ENCODE results near the gene PLCL1. TPM values are rescaled to one million over a fixed set of nuclear protein-coding genes. Genes with fewer than 3 reads are reported as not detected.

The PLCL1 gene
- total and polyA plus RNA-seq, 10 of the 15 experiments (the other 5 are each of a cell fraction or from before 2014, with no cell fraction given) = 0.03 to 1.5 (median 0.22) TPM

DNA sequence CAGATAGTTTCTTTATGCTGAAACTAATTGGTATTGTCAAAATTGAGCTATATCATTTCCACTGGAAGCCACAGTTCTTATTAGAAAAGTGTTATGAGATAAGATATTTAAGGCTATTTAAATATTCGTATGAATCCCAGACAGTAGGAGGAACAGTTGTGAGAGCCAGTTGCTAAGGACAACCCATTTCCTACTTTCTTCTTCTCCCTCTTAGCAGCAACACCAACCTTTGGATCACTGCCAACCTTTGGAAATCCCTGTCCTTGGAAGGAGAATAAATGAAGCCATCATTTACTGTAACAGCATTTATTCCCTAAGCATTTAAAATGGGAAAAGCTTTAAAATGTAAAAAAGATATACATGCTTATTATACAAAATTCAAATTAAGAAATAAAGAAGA, 85.8 kb downstream of the PLCL1 start (continued):
- no peak for TF ChIP-seq HSF1 (IDR thresholded peaks at IDR 0.05; ENCODE audit: low read depth, low read length)
- no peak for TF ChIP-seq HDAC2 (IDR thresholded peaks at IDR 0.05)
- no peak for TF ChIP-seq SREBF2 (IDR thresholded peaks at IDR 0.05; ENCODE audit: low read length)
- no peak for TF ChIP-seq POLR2AphosphoS2 (IDR thresholded peaks at IDR 0.05; ENCODE audit: low read depth, low read length)
- TF ChIP-seq, protein P1, sequence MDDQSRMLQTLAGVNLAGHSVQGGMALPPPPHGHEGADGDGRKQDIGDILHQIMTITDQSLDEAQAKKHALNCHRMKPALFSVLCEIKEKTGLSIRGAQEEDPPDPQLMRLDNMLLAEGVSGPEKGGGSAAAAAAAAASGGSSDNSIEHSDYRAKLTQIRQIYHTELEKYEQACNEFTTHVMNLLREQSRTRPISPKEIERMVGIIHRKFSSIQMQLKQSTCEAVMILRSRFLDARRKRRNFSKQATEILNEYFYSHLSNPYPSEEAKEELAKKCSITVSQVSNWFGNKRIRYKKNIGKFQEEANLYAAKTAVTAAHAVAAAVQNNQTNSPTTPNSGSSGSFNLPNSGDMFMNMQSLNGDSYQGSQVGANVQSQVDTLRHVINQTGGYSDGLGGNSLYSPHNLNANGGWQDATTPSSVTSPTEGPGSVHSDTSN (IDR thresholded peaks at IDR 0.05; ENCODE audit: insufficient replicate concordance, low read depth, low read length) = no peak
- no peak for TF ChIP-seq BHLHE40 (IDR thresholded peaks at IDR 0.05; ENCODE audit: borderline replicate concordance in 1 of 2, low read depth in 2 of 2, low read length in 1 of 2)
- no peak for TF ChIP-seq JUNB (IDR thresholded peaks at IDR 0.05)

DNA sequence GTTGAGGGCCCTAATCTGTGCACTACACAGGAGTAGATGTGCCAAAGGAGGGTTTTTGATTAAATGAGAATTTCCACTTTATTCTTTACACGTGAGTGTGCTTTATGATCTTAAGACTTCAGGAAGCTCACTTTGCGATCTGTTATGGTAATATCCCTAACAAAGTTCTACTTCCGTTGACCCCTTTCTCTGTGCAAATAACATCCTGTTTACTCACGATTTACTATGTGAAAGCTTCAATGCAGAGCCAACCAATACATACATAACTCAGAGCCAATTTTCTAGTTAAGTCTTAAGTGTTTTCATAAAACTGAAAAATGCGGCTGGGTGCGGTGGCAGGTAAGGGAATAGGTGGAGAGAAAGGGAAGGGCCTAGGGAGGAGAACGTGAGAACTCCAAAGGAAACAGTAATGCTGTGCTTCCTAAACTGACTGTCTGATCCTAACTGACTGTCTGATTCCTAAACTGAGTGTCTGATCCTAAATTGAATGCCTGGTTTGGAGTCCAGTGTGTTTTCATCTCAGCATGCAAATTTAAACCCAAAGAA, 87.6 kb downstream of the PLCL1 start:
- WGBS (ENCODE audit: insufficient coverage, insufficient replicate concordance, low lambda C conversion rate, missing lambda C conversion rate) = 84% methylated on average over 7 of the region's 7 CpGs
- no peak for DNase-seq (ENCODE audit: low read depth, low spot score)
- no peaks in the 10 kb centered on the region for H3K9me3 ChIP-seq (replicated peaks; ENCODE audit: control insufficient read depth, insufficient read depth, low read length)
- no peaks in the 10 kb centered on the region for H3K27me3 ChIP-seq (replicated peaks in 1 of 2; ENCODE audit: control insufficient read depth in 2 of 2, insufficient read depth in 2 of 2, low read length in 1 of 2)
- no peaks in the 10 kb centered on the region for H3K36me3 ChIP-seq (ENCODE audit: control insufficient read depth in 2 of 2, insufficient read depth in 2 of 2, low read length in 1 of 2)
- H3K4me2 ChIP-seq (ENCODE audit: control insufficient read depth, insufficient read depth) = no peak overlapping the region
- H3K9ac ChIP-seq (ENCODE audit: control insufficient read depth, insufficient read depth, low read length) = no peak overlapping the region
- no peak for ATAC-seq
- no TSS peak for BruUV-seq (replicated peaks)
- H4K20me1 ChIP-seq (ENCODE audit: control insufficient read depth, insufficient read depth) = no peaks in the 10 kb centered on the region
- H3K4me1 ChIP-seq (ENCODE audit: control insufficient read depth, insufficient read depth, low read length) = peaks cover 4% of the 10 kb centered on the region
- no peak overlapping the region for H3K4me3 ChIP-seq
- H3K79me2 ChIP-seq (ENCODE audit: control insufficient read depth, insufficient read depth, low read length) = no peaks in the 10 kb centered on the region
- intact Hi-C loops (cut with micrococcal nuclease; ENCODE audit: unreplicated experiment) (no loop called here), in situ Hi-C loops (cut with MboI) (no loop called here)
- CTCF ChIA-PET = interaction anchor here (0.8 to 1.4 kb wide), 4 partner anchors 9 to 172 kb away, joined by 3 to 4 read pairs (median 4); no protein-coding TSS in a partner anchor
- SMC1A ChIA-PET (ENCODE audit: uncharacterized antibody, unreplicated experiment) = interaction anchor here (0.6 to 3.3 kb wide), 5 partner anchors 12 to 206 kb away, joined by 3 to 18 read pairs (median 3); no protein-coding TSS in a partner anchor
- no peak overlapping the region for H3K27ac ChIP-seq (ENCODE audit: control insufficient read depth, insufficient read depth)
- no peak overlapping the region for H2AFZ ChIP-seq (ENCODE audit: control insufficient read depth, low read depth, low read length)
- FAIRE-seq = no peak
- POLR2A ChIA-PET = interaction anchor here (0.7 to 1.0 kb wide), 2 partner anchors 34 to 69 kb away, joined by 3 read pairs; no protein-coding TSS in a partner anchor
- RAD21 ChIA-PET (ENCODE audit: unreplicated experiment) = interaction anchor here (0.6 kb wide), 1 partner anchor 113 kb away, joined by 3 read pairs; no protein-coding TSS in a partner anchor
- TF ChIP-seq IRF3 (IDR thresholded peaks at IDR 0.05) (no peak), KAT2A (conservative IDR thresholded peaks at IDR 0.05; ENCODE audit: control insufficient read depth, low read depth, low read length) (no peak), POU2F2 (IDR thresholded peaks at IDR 0.05; ENCODE audit: borderline replicate concordance, low read depth, low read length) (no peak), NR2C2 (IDR thresholded peaks at IDR 0.05; ENCODE audit: borderline replicate concordance, control insufficient read depth, insufficient read length, low read depth) (no peak), PAX5 (IDR thresholded peaks at IDR 0.05; ENCODE audit: borderline replicate concordance, low read depth, low read length) (no peak)
- TF ChIP-seq, protein P2, sequence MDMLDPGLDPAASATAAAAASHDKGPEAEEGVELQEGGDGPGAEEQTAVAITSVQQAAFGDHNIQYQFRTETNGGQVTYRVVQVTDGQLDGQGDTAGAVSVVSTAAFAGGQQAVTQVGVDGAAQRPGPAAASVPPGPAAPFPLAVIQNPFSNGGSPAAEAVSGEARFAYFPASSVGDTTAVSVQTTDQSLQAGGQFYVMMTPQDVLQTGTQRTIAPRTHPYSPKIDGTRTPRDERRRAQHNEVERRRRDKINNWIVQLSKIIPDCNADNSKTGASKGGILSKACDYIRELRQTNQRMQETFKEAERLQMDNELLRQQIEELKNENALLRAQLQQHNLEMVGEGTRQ (IDR thresholded peaks at IDR 0.05; ENCODE audit: borderline replicate concordance, low read depth, low read length) = no peak
- TF ChIP-seq, protein P3, sequence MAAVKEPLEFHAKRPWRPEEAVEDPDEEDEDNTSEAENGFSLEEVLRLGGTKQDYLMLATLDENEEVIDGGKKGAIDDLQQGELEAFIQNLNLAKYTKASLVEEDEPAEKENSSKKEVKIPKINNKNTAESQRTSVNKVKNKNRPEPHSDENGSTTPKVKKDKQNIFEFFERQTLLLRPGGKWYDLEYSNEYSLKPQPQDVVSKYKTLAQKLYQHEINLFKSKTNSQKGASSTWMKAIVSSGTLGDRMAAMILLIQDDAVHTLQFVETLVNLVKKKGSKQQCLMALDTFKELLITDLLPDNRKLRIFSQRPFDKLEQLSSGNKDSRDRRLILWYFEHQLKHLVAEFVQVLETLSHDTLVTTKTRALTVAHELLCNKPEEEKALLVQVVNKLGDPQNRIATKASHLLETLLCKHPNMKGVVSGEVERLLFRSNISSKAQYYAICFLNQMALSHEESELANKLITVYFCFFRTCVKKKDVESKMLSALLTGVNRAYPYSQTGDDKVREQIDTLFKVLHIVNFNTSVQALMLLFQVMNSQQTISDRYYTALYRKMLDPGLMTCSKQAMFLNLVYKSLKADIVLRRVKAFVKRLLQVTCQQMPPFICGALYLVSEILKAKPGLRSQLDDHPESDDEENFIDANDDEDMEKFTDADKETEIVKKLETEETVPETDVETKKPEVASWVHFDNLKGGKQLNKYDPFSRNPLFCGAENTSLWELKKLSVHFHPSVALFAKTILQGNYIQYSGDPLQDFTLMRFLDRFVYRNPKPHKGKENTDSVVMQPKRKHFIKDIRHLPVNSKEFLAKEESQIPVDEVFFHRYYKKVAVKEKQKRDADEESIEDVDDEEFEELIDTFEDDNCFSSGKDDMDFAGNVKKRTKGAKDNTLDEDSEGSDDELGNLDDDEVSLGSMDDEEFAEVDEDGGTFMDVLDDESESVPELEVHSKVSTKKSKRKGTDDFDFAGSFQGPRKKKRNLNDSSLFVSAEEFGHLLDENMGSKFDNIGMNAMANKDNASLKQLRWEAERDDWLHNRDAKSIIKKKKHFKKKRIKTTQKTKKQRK (IDR thresholded peaks at IDR 0.05; ENCODE audit: low read depth, low read length) = no peak
